ENCODE results near the gene STX16.

DNA sequence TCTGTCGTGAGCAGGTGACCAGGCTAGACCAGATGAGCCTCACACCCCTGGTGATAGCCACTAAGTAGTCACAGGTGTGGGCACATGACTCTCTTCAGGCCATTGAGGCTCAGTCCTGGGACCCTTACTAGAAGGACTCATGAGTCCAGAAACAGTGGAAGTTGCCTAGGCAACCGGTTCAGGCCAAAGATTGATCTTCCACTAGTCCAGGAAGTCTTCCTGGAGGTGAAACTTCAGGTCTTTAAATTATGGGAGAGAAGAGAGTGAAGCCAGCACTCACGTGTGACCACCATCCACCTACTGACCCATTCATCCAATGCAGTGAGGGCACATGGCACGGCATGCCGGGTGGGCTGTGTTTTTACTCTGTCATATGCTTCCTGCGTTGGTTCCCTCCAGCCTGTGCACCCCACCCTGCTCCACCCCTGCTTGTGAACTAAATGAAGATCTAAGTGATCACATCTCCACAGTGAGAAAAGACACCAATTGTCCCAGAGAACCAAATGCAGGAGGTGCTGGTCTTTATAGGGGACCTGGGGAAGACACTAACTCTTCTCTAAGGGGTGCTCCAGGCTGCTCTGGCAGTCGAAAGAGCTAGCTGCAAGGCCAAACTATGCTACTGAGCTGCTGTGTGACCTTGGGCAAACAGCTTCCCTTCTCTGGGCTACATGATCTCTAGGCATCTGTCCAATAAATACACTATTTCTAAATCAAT is 12.5 kb upstream of the STX16 start:
- TF ChIP-seq, protein P1, sequence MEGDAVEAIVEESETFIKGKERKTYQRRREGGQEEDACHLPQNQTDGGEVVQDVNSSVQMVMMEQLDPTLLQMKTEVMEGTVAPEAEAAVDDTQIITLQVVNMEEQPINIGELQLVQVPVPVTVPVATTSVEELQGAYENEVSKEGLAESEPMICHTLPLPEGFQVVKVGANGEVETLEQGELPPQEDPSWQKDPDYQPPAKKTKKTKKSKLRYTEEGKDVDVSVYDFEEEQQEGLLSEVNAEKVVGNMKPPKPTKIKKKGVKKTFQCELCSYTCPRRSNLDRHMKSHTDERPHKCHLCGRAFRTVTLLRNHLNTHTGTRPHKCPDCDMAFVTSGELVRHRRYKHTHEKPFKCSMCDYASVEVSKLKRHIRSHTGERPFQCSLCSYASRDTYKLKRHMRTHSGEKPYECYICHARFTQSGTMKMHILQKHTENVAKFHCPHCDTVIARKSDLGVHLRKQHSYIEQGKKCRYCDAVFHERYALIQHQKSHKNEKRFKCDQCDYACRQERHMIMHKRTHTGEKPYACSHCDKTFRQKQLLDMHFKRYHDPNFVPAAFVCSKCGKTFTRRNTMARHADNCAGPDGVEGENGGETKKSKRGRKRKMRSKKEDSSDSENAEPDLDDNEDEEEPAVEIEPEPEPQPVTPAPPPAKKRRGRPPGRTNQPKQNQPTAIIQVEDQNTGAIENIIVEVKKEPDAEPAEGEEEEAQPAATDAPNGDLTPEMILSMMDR (conservative IDR thresholded peaks at IDR 0.05): no peak
- TF ChIP-seq ZFX (IDR thresholded peaks at IDR 0.05): no peak
